Measurements from ENCODE around the gene CXXC1. TPM values are rescaled to one million over a fixed set of nuclear protein-coding genes. Genes with fewer than 3 reads are reported as not detected.
A peak's percentile ranks its signal among the peaks of the same experiment; 100 is the strongest.
"Not testable (repeated sequence)": the region's sequence is repeated elsewhere in the genome, so short reads cannot be mapped to it uniquely, and the experiment has no call there.

The CXXC1 gene
- total and polyA plus RNA-seq, 4 experiments from 2014 or later = 38.1 to 191 (median 123) TPM

GRCh38 chr18:50297621-50298442, 10.3 kb upstream of the CXXC1 start:
- Mint-ChIP-seq H3K4me1 (peaks cover 5 to 12% (median 7%) of the 10 kb centered on the region in 4 donors), H3K27ac (peak overlapping the region in 5 of 7 donors; percentile 25 to 90 (median 69)), H3K9me3 (peaks cover 0 to 6% (median 0%) of the 10 kb centered on the region in 8 donors), H3K27me3 (peaks cover 19 to 23% of the 10 kb centered on the region in 2 donors), H3K4me3 (peak overlapping the region; percentile 76 to 86 (median 81)), H3K36me3 (no peaks in the 10 kb centered on the region)
- Histone ChIP-seq H3K27ac (ENCODE audit: low read depth, low read length) (no peak overlapping the region), H3K9me3 (ENCODE audit: control insufficient read depth in 1 of 2, low read length in 2 of 2) (no peaks in the 10 kb centered on the region), H3K27me3 (ENCODE audit: insufficient read depth, low read length) (peaks cover 6% of the 10 kb centered on the region), H3K4me3 (ENCODE audit: low read length in 2 of 2) (peak overlapping the region in 1 of 2 donors; percentile 36), H3K36me3 (ENCODE audit: insufficient read depth, low read length) (no peaks in the 10 kb centered on the region), H3K4me1 (ENCODE audit: insufficient read depth, low read length) (peaks cover 11% of the 10 kb centered on the region)
- DNase-seq = peak; percentile 65 to 73 (median 70)
- ChIA-PET CTCF (ENCODE audit: partially characterized antibody) (interaction anchor here (1.1 kb wide), 1 partner anchor 27 kb away, joined by 3 read pairs; no protein-coding TSS in a partner anchor), POLR2A (ENCODE audit: partially characterized antibody) (interaction anchor here (0.6 to 2.0 kb wide), 4 partner anchors 9 to 65 kb away, joined by 3 to 11 read pairs (median 4); no protein-coding TSS in a partner anchor)
- intact Hi-C loops (cut with micrococcal nuclease) = loop anchor here (1.0 kb wide), 3 partner anchors 9 to 30 kb away; partner anchors contain the start of gene CXXC1

- Mint-ChIP-seq H3K9me3 (no peaks in the 10 kb centered on the region), H3K27ac (no peak overlapping the region), H3K4me3 (no peak overlapping the region), H3K27me3 (peaks cover 1 to 3% of the 10 kb centered on the region in 2 donors), H3K4me1 (peaks cover 5 to 12% (median 9%) of the 10 kb centered on the region in 4 donors), H3K36me3 (peaks cover 0 to under 1% of the 10 kb centered on the region in 2 donors)
- Histone ChIP-seq H3K4me3 (ENCODE audit: low read length in 2 of 2) (no peak overlapping the region), H3K36me3 (ENCODE audit: insufficient read depth, low read length) (no peaks in the 10 kb centered on the region), H3K27ac (ENCODE audit: low read depth, low read length) (no peak overlapping the region), H3K9me3 (ENCODE audit: control insufficient read depth in 1 of 2, low read length in 2 of 2) (no peaks in the 10 kb centered on the region), H3K4me1 (ENCODE audit: insufficient read depth, low read length) (peaks cover 9% of the 10 kb centered on the region), H3K27me3 (ENCODE audit: insufficient read depth, low read length) (no peaks in the 10 kb centered on the region)
- no peak for DNase-seq
- ChIA-PET POLR2A (ENCODE audit: partially characterized antibody) (no interaction called here), CTCF (ENCODE audit: partially characterized antibody) (no interaction called here)
- intact Hi-C loops (cut with micrococcal nuclease) = no loop called here
Observed at GRCh38 chr18:50293039-50293438, 5.5 kb upstream of the CXXC1 start.

DNA sequence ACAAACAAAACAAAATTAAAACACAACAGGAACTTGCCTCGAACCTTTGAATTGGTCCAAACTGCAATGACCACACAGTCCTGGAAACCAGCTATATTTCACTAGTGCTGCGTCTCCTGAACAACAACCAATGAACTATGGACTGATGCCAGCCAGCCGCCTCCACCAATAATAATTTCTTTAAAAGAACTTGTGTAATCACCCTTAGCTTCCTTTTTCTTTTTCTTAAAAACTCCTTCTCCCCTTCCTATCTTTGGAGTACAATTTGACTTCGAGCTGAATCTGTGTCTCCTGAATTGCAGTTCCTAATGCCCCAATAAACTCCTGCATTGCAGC, 1.6 kb upstream of the CXXC1 start:
- Mint-ChIP-seq H3K27ac (peak overlapping the region; percentile 64 to 94 (median 87)), H3K36me3 (peaks cover 12 to 37% of the 10 kb centered on the region in 2 donors), H3K4me1 (peaks cover 17 to 36% (median 25%) of the 10 kb centered on the region in 4 donors), H3K9me3 (no peaks in the 10 kb centered on the region), H3K4me3 (peak overlapping the region; percentile 59 to 84 (median 75)), H3K27me3 (no peaks in the 10 kb centered on the region)
- Histone ChIP-seq H3K36me3 (ENCODE audit: insufficient read depth, low read length) (peaks cover 10% of the 10 kb centered on the region), H3K4me3 (ENCODE audit: low read length in 2 of 2) (no peak overlapping the region), H3K27me3 (ENCODE audit: insufficient read depth, low read length) (no peaks in the 10 kb centered on the region), H3K9me3 (ENCODE audit: control insufficient read depth in 1 of 2, low read length in 2 of 2) (no peaks in the 10 kb centered on the region), H3K4me1 (ENCODE audit: insufficient read depth, low read length) (peaks cover 14% of the 10 kb centered on the region), H3K27ac (ENCODE audit: low read depth, low read length) (no peak overlapping the region)
- CTCF ChIA-PET (ENCODE audit: partially characterized antibody) = interaction anchor here (1.2 to 3.3 kb wide), 5 partner anchors 8 to 68 kb away, joined by 3 to 16 read pairs (median 7); partner anchors contain the start of genes CFAP53 and MBD1
- POLR2A ChIA-PET (ENCODE audit: partially characterized antibody) = interaction anchor here (0.7 to 3.6 kb wide), 7 partner anchors 8 to 802 kb away, joined by 3 to 15 read pairs (median 4); partner anchors contain the start of genes C18orf32, CFAP53, MBD1 and SKA1
- intact Hi-C loops (cut with micrococcal nuclease) = loop anchor here (5.0 to 10.0 kb wide), 4 partner anchors 477 to 1752 kb away; partner anchors contain the start of genes ACAA2, CTIF and MEX3C
- no peak for DNase-seq

DNA sequence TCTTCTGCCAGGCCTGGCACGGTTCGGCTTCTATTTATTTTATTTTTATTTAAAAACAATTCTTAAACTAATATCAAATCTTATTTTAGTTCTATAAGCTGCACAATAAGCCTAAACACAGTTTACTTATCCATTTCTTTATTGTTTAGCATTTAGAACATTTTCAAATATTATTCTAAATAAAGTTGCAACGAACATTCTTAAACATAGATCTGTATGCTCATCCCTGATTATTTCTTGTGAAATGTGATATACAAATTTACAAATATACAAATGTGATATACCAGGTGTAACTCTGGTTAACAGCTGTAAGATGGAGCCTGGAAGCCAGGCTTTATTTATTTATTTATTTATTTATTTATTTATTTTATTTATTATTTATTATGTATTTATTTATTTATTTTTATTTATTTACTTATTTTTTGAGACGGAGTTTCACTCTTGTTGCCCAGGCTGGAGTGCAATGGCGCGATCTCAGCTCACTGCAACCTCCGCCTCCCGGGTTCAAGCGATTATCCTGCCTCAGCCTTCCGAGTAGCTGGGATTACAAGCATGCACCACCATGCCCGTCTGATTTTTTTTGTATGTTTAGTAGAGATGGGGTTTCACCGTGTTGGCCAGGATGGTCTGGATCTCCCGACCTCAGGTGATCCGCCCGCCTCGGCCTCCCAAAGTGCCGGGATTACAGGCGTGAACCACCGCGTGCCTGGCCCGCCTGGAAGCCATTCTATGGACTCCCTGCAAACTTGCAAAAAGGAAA, 1.0 kb upstream of the CXXC1 start:
- peaks cover 16% of the 10 kb centered on the region for H3K36me3 ChIP-seq (ENCODE audit: insufficient read depth, low read length)
- POLR2A ChIA-PET (ENCODE audit: partially characterized antibody) = interaction anchor here (0.9 to 3.6 kb wide), 8 partner anchors 8 to 801 kb away, joined by 3 to 15 read pairs (median 4); partner anchors contain the start of genes C18orf32, MBD1 and SKA1
- H3K9me3 Mint-ChIP-seq; H3K27me3 ChIP-seq (ENCODE audit: insufficient read depth, low read length); H3K27me3 Mint-ChIP-seq; H3K9me3 ChIP-seq (ENCODE audit: control insufficient read depth in 1 of 2, low read length in 2 of 2): not testable (repeated sequence)
- H3K27ac ChIP-seq (ENCODE audit: low read depth, low read length) = peak overlapping the region; percentile 82
- Mint-ChIP-seq H3K4me3 (peak overlapping the region; percentile 96 to 100 (median 99)), H3K27ac (peak overlapping the region; percentile 91 to 100 (median 100)), H3K36me3 (peaks cover 17 to 43% of the 10 kb centered on the region in 2 donors), H3K4me1 (peaks cover 19 to 42% (median 27%) of the 10 kb centered on the region in 4 donors)
- CTCF ChIA-PET (ENCODE audit: partially characterized antibody) = interaction anchor here (1.2 to 3.3 kb wide), 5 partner anchors 7 to 69 kb away, joined by 3 to 16 read pairs (median 7); partner anchors contain the start of genes CFAP53 and MBD1
- intact Hi-C loops (cut with micrococcal nuclease) = loop anchor here (1.0 to 10.0 kb wide), 6 partner anchors 476 to 1751 kb away; partner anchors contain the start of genes ACAA2, C18orf32, CTIF and MEX3C
- peaks cover 14% of the 10 kb centered on the region for H3K4me1 ChIP-seq (ENCODE audit: insufficient read depth, low read length)
- peak in 1 of 5 donors; percentile 33 for DNase-seq
- peak overlapping the region in 1 of 2 donors; percentile 82 for H3K4me3 ChIP-seq (ENCODE audit: low read length in 2 of 2)

DNA sequence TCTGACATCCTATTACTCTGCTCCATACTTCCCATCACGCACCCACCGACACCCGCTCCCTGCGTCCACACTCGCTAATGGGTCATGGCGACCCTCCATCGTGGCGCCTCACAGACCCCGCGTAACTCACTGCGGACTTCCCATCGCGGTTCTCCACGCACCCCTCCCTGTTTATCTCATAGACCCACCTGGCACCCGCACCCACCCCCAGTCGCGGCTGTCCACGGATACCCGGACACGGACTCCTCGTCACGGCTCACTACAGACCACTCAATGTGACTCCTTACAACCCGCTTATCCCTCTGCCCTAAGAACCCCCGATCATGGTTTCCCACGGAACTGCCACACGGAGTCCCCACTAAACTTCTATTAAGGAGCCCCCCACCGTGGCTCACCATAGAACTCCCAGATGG, 458 bp downstream of the CXXC1 start:
- Mint-ChIP-seq H3K9me3 (peaks cover 0 to 2% (median 0%) of the 10 kb centered on the region in 8 donors), H3K36me3 (peaks cover 30 to 56% of the 10 kb centered on the region in 2 donors), H3K4me1 (peaks cover 20 to 47% (median 33%) of the 10 kb centered on the region in 4 donors), H3K4me3 (peak overlapping the region; percentile 96 to 100 (median 99)), H3K27ac (peak overlapping the region; percentile 91 to 100 (median 100)), H3K27me3 (no peaks in the 10 kb centered on the region)
- Histone ChIP-seq H3K36me3 (ENCODE audit: insufficient read depth, low read length) (peaks cover 22% of the 10 kb centered on the region), H3K4me3 (ENCODE audit: low read length in 2 of 2) (peak overlapping the region; percentile 82 to 88), H3K4me1 (ENCODE audit: insufficient read depth, low read length) (peaks cover 19% of the 10 kb centered on the region), H3K27me3 (ENCODE audit: insufficient read depth, low read length) (no peaks in the 10 kb centered on the region), H3K9me3 (ENCODE audit: control insufficient read depth in 1 of 2, low read length in 2 of 2) (no peaks in the 10 kb centered on the region), H3K27ac (ENCODE audit: low read depth, low read length) (peak overlapping the region; percentile 82)
- POLR2A ChIA-PET (ENCODE audit: partially characterized antibody) = no interaction called here
- DNase-seq = peak in 1 of 5 donors; percentile 59
- CTCF ChIA-PET (ENCODE audit: partially characterized antibody) = no interaction called here
- intact Hi-C loops (cut with micrococcal nuclease) = loop anchor here (1.0 to 10.0 kb wide), 10 partner anchors 11 to 1750 kb away; partner anchors contain the start of genes ACAA2, CFAP53, CTIF and DYM

DNA sequence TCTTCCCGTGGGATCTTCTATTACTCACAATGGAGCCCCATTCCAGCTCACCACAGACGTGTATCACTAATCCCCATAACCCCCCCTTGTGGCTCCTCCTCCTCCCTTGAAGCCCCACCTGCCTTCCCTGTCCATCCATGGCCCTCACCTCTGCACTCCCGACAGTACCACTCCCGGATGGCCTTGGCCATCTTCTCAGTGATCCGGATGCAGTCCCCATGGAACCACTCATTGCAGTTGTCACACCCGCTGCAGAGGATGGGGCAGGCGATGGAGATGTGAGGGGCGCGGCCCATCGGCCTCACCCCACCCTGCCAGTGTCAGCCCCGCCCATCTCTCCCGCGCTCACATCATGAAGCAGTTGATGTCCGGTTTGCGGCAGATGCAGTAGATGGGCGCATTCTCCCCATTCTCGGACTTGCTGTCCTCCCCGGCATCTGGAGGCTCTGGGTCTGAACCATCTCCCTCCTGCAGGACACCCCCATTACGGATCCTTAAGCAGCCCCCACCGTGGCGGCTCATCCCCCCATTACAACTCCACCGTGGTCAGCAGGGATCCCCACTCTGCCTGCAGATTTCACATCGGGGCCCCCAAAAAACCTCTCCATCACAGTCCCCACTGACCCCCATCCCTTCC, 983 bp downstream of the CXXC1 start:
- H3K36me3 Mint-ChIP-seq = peaks cover 30 to 60% of the 10 kb centered on the region in 2 donors
- Histone ChIP-seq H3K9me3 (ENCODE audit: control insufficient read depth in 1 of 2, low read length in 2 of 2) (no peaks in the 10 kb centered on the region), H3K36me3 (ENCODE audit: insufficient read depth, low read length) (peaks cover 22% of the 10 kb centered on the region), H3K4me1 (ENCODE audit: insufficient read depth, low read length) (peaks cover 22% of the 10 kb centered on the region), H3K4me3 (ENCODE audit: low read length in 2 of 2) (peak overlapping the region; percentile 82 to 88), H3K27me3 (ENCODE audit: insufficient read depth, low read length) (no peaks in the 10 kb centered on the region), H3K27ac (ENCODE audit: low read depth, low read length) (peak overlapping the region; percentile 82)
- CTCF ChIA-PET (ENCODE audit: partially characterized antibody) = no interaction called here
- intact Hi-C loops (cut with micrococcal nuclease) = loop anchor here (1.0 to 10.0 kb wide), 10 partner anchors 12 to 1749 kb away; partner anchors contain the start of genes ACAA2, CFAP53, CTIF and DYM
- peak overlapping the region; percentile 91 to 100 (median 100) for H3K27ac Mint-ChIP-seq
- no peaks in the 10 kb centered on the region for H3K27me3 Mint-ChIP-seq
- POLR2A ChIA-PET (ENCODE audit: partially characterized antibody) = interaction anchor here (1.4 kb wide), 1 partner anchor 21 kb away, joined by 4 read pairs; no protein-coding TSS in a partner anchor
- peak overlapping the region; percentile 96 to 100 (median 99) for H3K4me3 Mint-ChIP-seq
- peak in 1 of 5 donors; percentile 51 for DNase-seq
- H3K4me1 Mint-ChIP-seq = peaks cover 20 to 52% (median 35%) of the 10 kb centered on the region in 4 donors
- peaks cover 0 to 2% (median 0%) of the 10 kb centered on the region in 8 donors for H3K9me3 Mint-ChIP-seq

All from CD4-positive, alpha-beta memory T cell (primary cell).